ENCODE measurements around the gene MMRN2. TPM values are rescaled to one million over a fixed set of nuclear protein-coding genes. Genes with fewer than 3 reads are reported as not detected.

The MMRN2 gene
- total RNA-seq, 1 experiment from 2014 or later = 8.3 TPM

GRCh38 chr10:86944471-86944870, 12.9 kb downstream of the MMRN2 start:
- Histone ChIP-seq H3K4me2 (ENCODE audit: low read length) (no peak overlapping the region), H3K9me3 (ENCODE audit: control insufficient read depth in 1 of 2, insufficient read depth in 1 of 2, low read depth in 1 of 2, low read length in 2 of 2) (no peaks in the 10 kb centered on the region), H3K27me3 (ENCODE audit: insufficient read depth, low read length) (no peaks in the 10 kb centered on the region), H3K79me2 (ENCODE audit: insufficient read depth, low read length) (no peaks in the 10 kb centered on the region), H3K9me2 (ENCODE audit: insufficient read depth) (no peaks in the 10 kb centered on the region), H3K4me3 (replicated peaks in 1 of 2; ENCODE audit: low read depth in 1 of 2, low read length in 2 of 2) (no peak overlapping the region), H3K9ac (ENCODE audit: low read length) (no peak overlapping the region), H4K20me1 (ENCODE audit: insufficient read depth) (no peaks in the 10 kb centered on the region), H2AFZ (ENCODE audit: low read depth, low read length, poor library complexity, severe bottlenecking) (no peak overlapping the region), H3K4me1 (ENCODE audit: control insufficient read depth in 1 of 2, insufficient read depth in 2 of 2, low read length in 2 of 2) (peaks cover 0 to 20% of the 10 kb centered on the region in 2 experiments; a peak in 2 of 4 replicates), H3K27ac (ENCODE audit: low read depth, low read length) (no peak overlapping the region), H3K36me3 (ENCODE audit: control insufficient read depth in 1 of 2, insufficient read depth in 2 of 2, low read length in 2 of 2) (no peaks in the 10 kb centered on the region)
- no TSS peak for BruUV-seq (replicated peaks)
- DNase-seq (ENCODE audit: low read depth, low spot score) = no peak
- intact Hi-C loops (cut with micrococcal nuclease) = no loop called here
- no peak for TF ChIP-seq REST (IDR thresholded peaks at IDR 0.05; ENCODE audit: low read depth)
- no peak for TF ChIP-seq ZNF274 (IDR thresholded peaks at IDR 0.05; ENCODE audit: low read depth, low read length)
- no peak for TF ChIP-seq SP1 (IDR thresholded peaks at IDR 0.05; ENCODE audit: low read depth)
- no peak for TF ChIP-seq EZH2phosphoT487 (IDR thresholded peaks at IDR 0.05; ENCODE audit: borderline replicate concordance)
- no peak for TF ChIP-seq EGR1 (IDR thresholded peaks at IDR 0.05; ENCODE audit: low read depth)
- TF ChIP-seq, protein P1, sequence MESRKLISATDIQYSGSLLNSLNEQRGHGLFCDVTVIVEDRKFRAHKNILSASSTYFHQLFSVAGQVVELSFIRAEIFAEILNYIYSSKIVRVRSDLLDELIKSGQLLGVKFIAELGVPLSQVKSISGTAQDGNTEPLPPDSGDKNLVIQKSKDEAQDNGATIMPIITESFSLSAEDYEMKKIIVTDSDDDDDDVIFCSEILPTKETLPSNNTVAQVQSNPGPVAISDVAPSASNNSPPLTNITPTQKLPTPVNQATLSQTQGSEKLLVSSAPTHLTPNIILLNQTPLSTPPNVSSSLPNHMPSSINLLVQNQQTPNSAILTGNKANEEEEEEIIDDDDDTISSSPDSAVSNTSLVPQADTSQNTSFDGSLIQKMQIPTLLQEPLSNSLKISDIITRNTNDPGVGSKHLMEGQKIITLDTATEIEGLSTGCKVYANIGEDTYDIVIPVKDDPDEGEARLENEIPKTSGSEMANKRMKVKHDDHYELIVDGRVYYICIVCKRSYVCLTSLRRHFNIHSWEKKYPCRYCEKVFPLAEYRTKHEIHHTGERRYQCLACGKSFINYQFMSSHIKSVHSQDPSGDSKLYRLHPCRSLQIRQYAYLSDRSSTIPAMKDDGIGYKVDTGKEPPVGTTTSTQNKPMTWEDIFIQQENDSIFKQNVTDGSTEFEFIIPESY (IDR thresholded peaks at IDR 0.05; ENCODE audit: extremely low read depth, insufficient replicate concordance, low read length) = no peak
- POLR2A ChIA-PET = interaction anchor here (0.5 kb wide), 1 partner anchor 20 kb away, joined by 3 read pairs; no protein-coding TSS in a partner anchor
- RAD21 ChIA-PET (ENCODE audit: low non-redundant PET in 1 of 2, low total read pairs in 2 of 2, uncharacterized antibody in 2 of 2, unreplicated experiment in 2 of 2) = interaction anchor here in 1 of 2 experiments (1.1 kb wide), 1 partner anchor 16 kb away, joined by 3 read pairs; no protein-coding TSS in a partner anchor
- ATAC-seq = no peak
- CTCF ChIA-PET = interaction anchor here (1.0 kb wide), 1 partner anchor 25 kb away, joined by 3 read pairs; no protein-coding TSS in a partner anchor
